Erythroblast (primary cell): Measurements from ENCODE around the gene FGF12.

ENCODE experiments used
- DNase-seq, 2 experiments: peaks; one replicate each; lab custom pipeline; 2025; lab: John Stamatoyannopoulos, UW
- GATA1 ChIP-seq: IDR thresholded peaks from 2 replicates; pipeline ENCODE4 v1.6.1; 2011; ENCODE audit warnings: low read depth, mild to moderate bottlenecking, control low read depth, low read length, moderate library complexity
- POLR2A ChIP-seq: IDR thresholded peaks from 2 replicates; pipeline ENCODE4 v1.6.1; 2011; ENCODE audit warnings: mild to moderate bottlenecking, low read length

FGF12 gene

DNA sequence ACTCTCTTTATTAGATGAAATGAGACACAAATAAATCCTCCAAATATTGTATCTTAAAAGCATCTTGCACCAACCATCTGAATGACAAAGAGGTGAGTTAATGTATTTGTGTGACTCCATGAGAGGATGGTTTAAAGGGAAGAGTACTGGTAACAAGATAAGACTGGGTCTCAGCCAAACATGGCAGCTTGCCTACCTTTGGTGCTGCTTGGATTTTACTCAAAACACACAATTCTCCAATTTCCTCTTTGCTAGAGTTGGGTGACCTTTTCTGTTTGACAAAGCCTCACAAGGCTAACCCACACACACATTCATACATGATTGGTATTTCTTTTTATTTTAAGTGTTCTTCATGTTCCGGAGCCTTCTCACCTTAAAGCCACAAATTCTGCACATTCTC lies 506.4 kb downstream of the FGF12 start:
- DNase-seq, result no peak

DNA sequence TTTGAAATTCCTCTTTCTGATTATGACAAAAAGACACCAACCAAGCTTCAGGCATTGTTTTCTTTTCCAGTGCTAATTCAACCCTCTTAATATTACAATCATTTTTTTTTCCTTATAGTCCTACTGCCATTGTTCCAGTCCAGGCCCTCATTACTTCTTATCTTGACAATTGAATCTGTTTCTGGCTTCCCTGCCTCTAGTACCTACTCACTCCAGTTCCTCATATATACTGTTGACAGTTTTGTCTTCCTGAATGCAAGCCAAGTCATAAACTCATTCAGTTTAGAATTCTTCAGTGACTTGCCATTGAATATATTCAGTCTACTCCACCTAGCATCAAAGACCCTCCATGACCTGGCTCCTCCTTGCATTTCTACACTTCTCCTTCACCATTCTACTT lies 507.4 kb downstream of the FGF12 start:
- DNase-seq, result no peak
- TF ChIP-seq GATA1 (no peak), POLR2A (no peak)

More for the DNA sequence above, 506.4 kb downstream of the FGF12 start:
- TF ChIP-seq GATA1 (no peak), POLR2A (no peak)

DNA sequence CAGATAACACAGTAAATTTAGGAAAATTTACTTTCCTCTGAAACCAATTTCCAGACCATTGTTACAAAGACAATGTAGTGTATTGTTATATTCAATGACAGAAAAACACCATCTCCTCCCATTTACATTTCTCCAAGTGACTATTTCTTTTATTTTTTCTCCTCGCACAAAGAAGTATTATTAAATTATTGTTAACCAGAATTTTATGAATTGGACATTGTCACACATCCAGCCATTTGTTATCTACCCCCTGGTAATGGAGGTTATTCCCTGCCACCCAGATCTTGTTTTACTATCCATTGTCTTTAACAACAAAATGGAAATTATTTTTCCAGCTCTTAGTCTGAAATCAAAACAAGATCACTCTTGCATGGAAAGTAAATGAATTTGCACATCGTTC lies 511.3 kb downstream of the FGF12 start:
- no peak for DNase-seq
- TF ChIP-seq GATA1 (no peak), POLR2A (no peak)

GRCh38 chr3:192212979-192213378 lies 514.4 kb downstream of the FGF12 start:
- TF ChIP-seq GATA1 (no peak), POLR2A (no peak)
- DNase-seq, result no peak

DNA sequence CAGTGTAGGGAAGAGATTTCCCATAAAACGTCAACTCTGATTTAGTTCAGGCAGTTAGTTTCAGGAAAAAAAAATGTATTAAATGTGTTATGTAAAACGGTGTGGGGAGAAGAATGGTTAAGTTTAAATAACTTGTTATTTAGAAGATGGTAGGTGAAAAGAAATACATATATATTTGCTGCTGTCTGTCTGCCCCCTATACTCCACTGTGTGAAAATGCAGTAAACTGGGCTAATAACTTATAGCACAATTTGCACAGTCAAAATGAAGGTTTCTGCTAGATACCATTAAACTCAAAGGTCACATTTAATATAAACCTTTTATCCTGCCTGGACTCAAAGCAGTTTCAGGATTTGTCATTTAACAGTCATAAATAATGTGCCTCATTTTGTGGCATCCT lies 515.0 kb downstream of the FGF12 start:
- no peak for DNase-seq
- TF ChIP-seq GATA1, result no peak
- no peak for TF ChIP-seq POLR2A

GRCh38 chr3:192207651-192208050 lies 519.7 kb downstream of the FGF12 start:
- TF ChIP-seq GATA1 (no peak), POLR2A (no peak)
- DNase-seq, result no peak

DNA sequence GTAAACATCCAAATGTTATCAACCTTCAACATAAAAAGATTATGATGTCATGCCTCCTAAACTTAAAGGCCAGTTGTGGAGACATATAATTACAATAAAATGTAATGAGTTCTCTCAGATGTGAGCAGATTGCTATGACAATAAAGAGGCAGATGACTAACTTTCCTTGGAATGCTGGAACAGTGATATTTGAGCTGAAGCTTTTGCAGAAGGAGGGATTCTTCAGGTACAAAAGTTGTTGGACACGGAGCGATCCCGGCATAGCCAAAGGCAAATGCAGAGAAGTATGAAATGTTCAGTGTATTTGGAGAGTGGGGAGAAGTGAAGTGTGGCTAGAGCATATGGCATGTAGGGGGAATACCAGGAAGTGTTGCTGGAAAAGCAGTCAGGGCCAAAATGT lies 520.1 kb downstream of the FGF12 start:
- TF ChIP-seq GATA1 (no peak), POLR2A (no peak)
- DNase-seq, result no peak

- TF ChIP-seq GATA1, result no peak
- TF ChIP-seq POLR2A, result no peak
- no peak for DNase-seq
Observed at GRCh38 chr3:192194085-192194484, 533.3 kb downstream of the FGF12 start.

- TF ChIP-seq GATA1 (no peak), POLR2A (no peak)
- DNase-seq, result peak; percentile 33 to 61
Observed at GRCh38 chr3:192188218-192188835, 539.0 kb downstream of the FGF12 start.

- no peak for DNase-seq
- no peak for TF ChIP-seq GATA1
- TF ChIP-seq POLR2A, result no peak
Observed at GRCh38 chr3:192187485-192188051, 539.8 kb downstream of the FGF12 start.

GRCh38 chr3:192186498-192186897 lies 540.8 kb downstream of the FGF12 start:
- TF ChIP-seq GATA1, result no peak
- TF ChIP-seq POLR2A, result no peak
- no peak for DNase-seq

DNA sequence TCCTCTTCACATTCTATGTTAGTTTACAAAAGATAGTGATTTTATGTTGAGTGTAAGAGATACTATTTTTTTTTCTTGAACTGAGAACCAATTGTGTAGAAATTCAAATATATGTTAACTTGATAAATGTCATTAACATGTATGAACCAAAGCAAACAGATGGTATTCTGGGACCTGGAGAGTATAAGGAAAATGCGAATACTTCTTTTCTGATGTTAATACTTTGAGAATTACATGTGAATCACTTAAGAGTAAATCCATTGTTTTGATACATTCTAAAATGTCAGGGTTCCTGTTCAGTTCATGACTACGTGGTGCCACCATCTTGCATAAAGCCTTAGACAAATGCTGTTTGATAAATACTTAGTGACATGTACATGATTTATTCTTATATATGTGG lies 541.3 kb downstream of the FGF12 start:
- no peak for DNase-seq
- no peak for TF ChIP-seq GATA1
- no peak for TF ChIP-seq POLR2A

DNA sequence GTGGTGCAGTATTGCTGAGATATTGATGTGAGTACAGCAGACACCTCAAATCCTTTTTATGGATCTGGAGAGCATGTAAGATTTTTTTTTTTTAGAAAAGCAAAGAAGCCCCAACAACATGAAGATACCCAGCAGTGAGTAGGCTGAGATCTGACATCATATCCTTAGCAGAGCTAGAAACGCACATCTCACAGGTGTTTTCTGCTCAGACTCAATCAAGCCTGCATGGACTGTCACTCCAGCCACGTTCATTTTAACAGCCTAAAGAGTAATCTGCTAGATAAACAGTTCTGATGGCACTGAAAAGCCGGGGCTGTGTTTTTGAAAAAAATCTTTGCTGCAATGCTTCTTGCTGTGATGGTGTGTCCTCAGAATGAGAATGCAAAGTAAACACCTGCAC lies 544.2 kb downstream of the FGF12 start:
- TF ChIP-seq GATA1 (no peak), POLR2A (no peak)
- DNase-seq, result no peak

DNA sequence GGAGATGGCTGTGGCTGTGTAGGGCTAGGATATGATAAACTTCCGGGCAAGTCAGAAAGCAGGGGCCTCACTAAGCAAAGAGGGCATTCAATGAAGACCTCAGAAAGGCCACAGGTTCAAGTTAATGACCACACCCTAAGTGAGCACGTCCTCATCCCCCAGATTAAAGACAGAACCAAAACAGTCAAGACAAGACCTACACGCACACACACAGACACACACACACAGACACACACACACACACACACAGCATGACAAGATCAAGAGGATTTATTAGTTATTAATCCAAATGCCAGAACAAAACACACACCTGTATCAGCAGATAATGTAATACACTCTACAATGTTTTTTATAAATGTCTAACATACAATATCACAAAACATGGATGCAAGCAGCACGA lies 546.2 kb downstream of the FGF12 start:
- TF ChIP-seq GATA1 (no peak), POLR2A (no peak)
- no peak for DNase-seq

DNA sequence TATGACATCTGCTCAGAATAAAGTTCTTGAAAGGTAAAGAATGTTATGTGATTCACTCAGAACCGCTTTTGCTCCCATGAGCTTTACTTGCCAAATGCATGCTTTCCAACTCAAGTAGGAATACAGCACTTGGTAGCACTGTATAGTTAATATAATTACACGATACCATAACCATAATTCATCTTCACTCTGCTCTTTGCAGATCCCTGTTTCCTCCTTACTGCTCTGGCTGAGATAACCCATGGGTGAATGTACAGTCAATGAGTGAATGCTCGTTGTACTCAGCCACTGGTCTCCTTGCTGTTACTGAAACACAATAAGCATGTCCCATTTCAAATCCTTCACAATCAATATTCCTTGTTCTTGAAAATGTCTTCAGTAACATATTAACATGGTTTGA lies 550.0 kb downstream of the FGF12 start:
- TF ChIP-seq POLR2A (no peak), GATA1 (no peak)
- DNase-seq, result no peak

GRCh38 chr3:192174283-192174682 lies 553.1 kb downstream of the FGF12 start:
- TF ChIP-seq GATA1 (no peak), POLR2A (no peak)
- DNase-seq, result no peak
